Chondrocyte (in vitro differentiated cells): ENCODE results near the gene ERN2. TPM values are rescaled to one million over a fixed set of nuclear protein-coding genes. Genes with fewer than 3 reads are reported as not detected.

Experiments used
- DNase-seq: peaks from one replicate; pipeline ENCODE4 v3.0.0; 2021; ENCODE audit warnings: mixed read lengths, low spot score
- H3K27ac Mint-ChIP-seq: one replicate; pipeline ENCODE4 v1.8.0; 2021; ENCODE audit warnings: mild to moderate bottlenecking, moderate library complexity, mixed read lengths; ENCODE audit not compliant: unreplicated experiment
- H3K27me3 Mint-ChIP-seq: 2 replicates; pipeline ENCODE4 v1.8.0; 2021; ENCODE audit warnings: low read depth, mixed read lengths
- H3K36me3 Mint-ChIP-seq: 2 replicates; pipeline ENCODE4 v1.8.0; 2021; ENCODE audit warnings: low read depth, mixed read lengths
- H3K4me1 Mint-ChIP-seq: 2 replicates; pipeline ENCODE4 v1.8.0; 2021; ENCODE audit warnings: low read depth, mild to moderate bottlenecking, mixed read lengths
- H3K4me3 Mint-ChIP-seq: one replicate; pipeline ENCODE4 v1.8.0; 2021; ENCODE audit warnings: mild to moderate bottlenecking, moderate library complexity, mixed read lengths; ENCODE audit not compliant: unreplicated experiment
- H3K9me3 Mint-ChIP-seq: 2 replicates; pipeline ENCODE4 v1.8.0; 2021; ENCODE audit warnings: low read depth, mixed read lengths
- CTCF ChIP-seq: fragments of 200-600 bp; sonication (generic); IDR thresholded peaks from 2 replicates; pipeline ENCODE4 v1.5.0; 2021; ENCODE audit warnings: antibody characterized with exemption, mild to moderate bottlenecking, moderate library complexity
- total RNA-seq: library from RNA; stranded (reverse); gene quantifications from 3 replicates; pipeline ENCODE4 v1.2.1, GENCODE V29; 2021

ERN2 gene
- total RNA-seq, 1 donor from 2014 or later = not detected

GRCh38 chr16:23687034-23687808 lies 25.8 kb downstream of the ERN2 start:
- H3K4me3 Mint-ChIP-seq = no peak overlapping the region
- no peaks in the 10 kb centered on the region for H3K27me3 Mint-ChIP-seq
- H3K4me1 Mint-ChIP-seq = no peaks in the 10 kb centered on the region
- TF ChIP-seq CTCF = no peak
- no peak for DNase-seq
- no peak overlapping the region for H3K27ac Mint-ChIP-seq
- no peaks in the 10 kb centered on the region for H3K9me3 Mint-ChIP-seq
- peaks cover 37% of the 10 kb centered on the region for H3K36me3 Mint-ChIP-seq

- no peak for DNase-seq
- Mint-ChIP-seq H3K27ac (no peak overlapping the region), H3K9me3 (no peaks in the 10 kb centered on the region), H3K4me1 (peaks cover 21% of the 10 kb centered on the region), H3K4me3 (no peak overlapping the region), H3K27me3 (no peaks in the 10 kb centered on the region), H3K36me3 (peaks cover 26% of the 10 kb centered on the region)
- no peak for TF ChIP-seq CTCF
Observed at GRCh38 chr16:23683487-23683886, 29.5 kb downstream of the ERN2 start.

- no peak for TF ChIP-seq CTCF
- Mint-ChIP-seq H3K4me3 (no peak overlapping the region), H3K27ac (no peak overlapping the region), H3K36me3 (peaks cover 16% of the 10 kb centered on the region), H3K4me1 (peaks cover 26% of the 10 kb centered on the region), H3K27me3 (no peaks in the 10 kb centered on the region), H3K9me3 (no peaks in the 10 kb centered on the region)
- no peak for DNase-seq
Observed at GRCh38 chr16:23682181-23682580, 30.8 kb downstream of the ERN2 start.

- Mint-ChIP-seq H3K36me3 (peaks cover 11% of the 10 kb centered on the region), H3K9me3 (no peaks in the 10 kb centered on the region), H3K27me3 (no peaks in the 10 kb centered on the region), H3K27ac (no peak overlapping the region), H3K4me3 (peak overlapping the region; percentile 80), H3K4me1 (peaks cover 26% of the 10 kb centered on the region)
- no peak for TF ChIP-seq CTCF
- DNase-seq = no peak
Observed at GRCh38 chr16:23679986-23680336, 33.1 kb downstream of the ERN2 start.

- Mint-ChIP-seq H3K4me1 (peaks cover 26% of the 10 kb centered on the region), H3K27ac (peak overlapping the region; percentile 59), H3K27me3 (no peaks in the 10 kb centered on the region), H3K4me3 (peak overlapping the region; percentile 80), H3K9me3 (no peaks in the 10 kb centered on the region), H3K36me3 (peaks cover 11% of the 10 kb centered on the region)
- no peak for TF ChIP-seq CTCF
- no peak for DNase-seq
Observed at GRCh38 chr16:23679274-23679985, 33.6 kb downstream of the ERN2 start.
